Peyer's patch (tissue), 4 donors: ENCODE measurements around the gene ARAP2.

Source experiments
- POLR2A ChIP-seq, 2 donors: fragments of 450-650 bp; IDR thresholded peaks; one replicate each; pipeline ENCODE4 v1.5.1; 2017; ENCODE audit warnings: antibody characterized with exemption in 2 of 2, mild to moderate bottlenecking in 2 of 2, moderate library complexity in 2 of 2
- TF ChIP-seq, protein P1 (sequence below), 6 experiments: fragments of 450-650 bp in 4 of 6; fragments of 200-600 bp in 2 of 6; sonication (generic) in 1 of 6; IDR thresholded peaks; one replicate each; pipeline ENCODE4 v1.5.1; 2017 to 2019; ENCODE audit warnings: antibody characterized with exemption in 6 of 6, mild to moderate bottlenecking in 3 of 6, moderate library complexity in 1 of 6

DNA sequence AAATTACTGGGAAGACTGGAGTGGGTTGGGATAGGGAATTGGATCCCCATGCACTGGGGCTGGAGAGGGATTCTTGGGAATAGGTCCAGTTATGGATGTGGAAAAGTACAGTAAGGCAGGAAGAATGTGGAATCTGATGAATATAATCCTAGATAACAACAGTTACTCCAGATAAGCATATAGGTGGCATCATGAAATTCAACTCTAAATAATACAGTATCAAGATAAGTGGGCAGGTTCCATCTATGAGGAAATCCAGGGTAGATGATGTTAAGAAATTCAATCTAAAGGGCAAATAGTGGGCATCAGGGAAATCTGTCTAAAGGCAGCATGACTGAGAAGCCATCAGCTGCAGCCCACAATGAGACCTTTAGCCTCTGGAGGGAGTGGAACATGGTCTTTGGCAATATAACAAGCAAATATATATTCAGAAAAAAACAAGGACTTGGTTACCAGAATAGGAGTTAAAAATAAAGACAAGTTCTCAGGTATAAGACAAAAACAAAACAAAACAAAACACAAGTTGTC lies 38.3 kb upstream of the ARAP2 start:
- TF ChIP-seq, protein P1, sequence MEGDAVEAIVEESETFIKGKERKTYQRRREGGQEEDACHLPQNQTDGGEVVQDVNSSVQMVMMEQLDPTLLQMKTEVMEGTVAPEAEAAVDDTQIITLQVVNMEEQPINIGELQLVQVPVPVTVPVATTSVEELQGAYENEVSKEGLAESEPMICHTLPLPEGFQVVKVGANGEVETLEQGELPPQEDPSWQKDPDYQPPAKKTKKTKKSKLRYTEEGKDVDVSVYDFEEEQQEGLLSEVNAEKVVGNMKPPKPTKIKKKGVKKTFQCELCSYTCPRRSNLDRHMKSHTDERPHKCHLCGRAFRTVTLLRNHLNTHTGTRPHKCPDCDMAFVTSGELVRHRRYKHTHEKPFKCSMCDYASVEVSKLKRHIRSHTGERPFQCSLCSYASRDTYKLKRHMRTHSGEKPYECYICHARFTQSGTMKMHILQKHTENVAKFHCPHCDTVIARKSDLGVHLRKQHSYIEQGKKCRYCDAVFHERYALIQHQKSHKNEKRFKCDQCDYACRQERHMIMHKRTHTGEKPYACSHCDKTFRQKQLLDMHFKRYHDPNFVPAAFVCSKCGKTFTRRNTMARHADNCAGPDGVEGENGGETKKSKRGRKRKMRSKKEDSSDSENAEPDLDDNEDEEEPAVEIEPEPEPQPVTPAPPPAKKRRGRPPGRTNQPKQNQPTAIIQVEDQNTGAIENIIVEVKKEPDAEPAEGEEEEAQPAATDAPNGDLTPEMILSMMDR (IDR thresholded peaks at IDR 0.05), result no peak
- TF ChIP-seq POLR2A (IDR thresholded peaks at IDR 0.05), result no peak
